Measurements from ENCODE around the gene CTU2.

The CTU2 gene

GRCh38 chr16:88764080-88764479, 57.8 kb downstream of the CTU2 start:
- Histone ChIP-seq H3K9me3 (ENCODE audit: control insufficient read depth, insufficient read depth, low read depth, low read length) (no peaks in the 10 kb centered on the region), H3K4me3 (ENCODE audit: low read depth, low read length) (no peak overlapping the region), H3K4me1 (ENCODE audit: control insufficient read depth, insufficient read depth, low read length) (peaks cover 18% of the 10 kb centered on the region), H3K36me3 (ENCODE audit: control insufficient read depth in 2 of 2, insufficient read depth in 1 of 2, low read length in 2 of 2) (no peaks in the 10 kb centered on the region), H3K27ac (ENCODE audit: extremely low read depth, low read depth, low read length) (no peak overlapping the region)
- no peak for TF ChIP-seq PRDM6 (tag by site-specific recombination; IDR thresholded peaks at IDR 0.05)
- TF ChIP-seq OVOL3 (tag by site-specific recombination; IDR thresholded peaks at IDR 0.05): no peak
- TF ChIP-seq KLF9 (tag by site-specific recombination; IDR thresholded peaks at IDR 0.05; ENCODE audit: low read depth): no peak
- TF ChIP-seq ZSCAN16 (tag by site-specific recombination; IDR thresholded peaks at IDR 0.05): no peak
- TF ChIP-seq ZNF221 (tag by site-specific recombination; IDR thresholded peaks at IDR 0.05; ENCODE audit: borderline replicate concordance): no peak
- TF ChIP-seq ZNF202 (tag by site-specific recombination; IDR thresholded peaks at IDR 0.05; ENCODE audit: borderline replicate concordance): no peak
- no peak for TF ChIP-seq GLI4 (tag by site-specific recombination; IDR thresholded peaks at IDR 0.05)
- no peak for TF ChIP-seq ZBTB1 (tag by site-specific recombination; IDR thresholded peaks at IDR 0.05)
- TF ChIP-seq, protein P1, sequence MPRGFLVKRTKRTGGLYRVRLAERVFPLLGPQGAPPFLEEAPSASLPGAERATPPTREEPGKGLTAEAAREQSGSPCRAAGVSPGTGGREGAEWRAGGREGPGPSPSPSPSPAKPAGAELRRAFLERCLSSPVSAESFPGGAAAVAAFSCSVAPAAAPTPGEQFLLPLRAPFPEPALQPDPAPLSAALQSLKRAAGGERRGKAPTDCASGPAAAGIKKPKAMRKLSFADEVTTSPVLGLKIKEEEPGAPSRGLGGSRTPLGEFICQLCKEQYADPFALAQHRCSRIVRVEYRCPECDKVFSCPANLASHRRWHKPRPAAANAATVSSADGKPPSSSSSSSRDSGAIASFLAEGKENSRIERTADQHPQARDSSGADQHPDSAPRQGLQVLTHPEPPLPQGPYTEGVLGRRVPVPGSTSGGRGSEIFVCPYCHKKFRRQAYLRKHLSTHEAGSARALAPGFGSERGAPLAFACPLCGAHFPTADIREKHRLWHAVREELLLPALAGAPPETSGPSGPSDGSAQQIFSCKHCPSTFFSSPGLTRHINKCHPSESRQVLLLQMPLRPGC (tag by site-specific recombination; IDR thresholded peaks at IDR 0.05): no peak
- no peak for TF ChIP-seq ZBTB20 (tag by site-specific recombination; IDR thresholded peaks at IDR 0.05)
- no peak for TF ChIP-seq ZNF792 (tag by site-specific recombination; IDR thresholded peaks at IDR 0.05)
- TF ChIP-seq ZNF549 (tag by site-specific recombination; IDR thresholded peaks at IDR 0.05): no peak
- no peak for TF ChIP-seq ATF2 (tag by site-specific recombination; IDR thresholded peaks at IDR 0.05; ENCODE audit: low read depth)
- TF ChIP-seq ZNF830 (tag by site-specific recombination; IDR thresholded peaks at IDR 0.05; ENCODE audit: low read depth): no peak
- TF ChIP-seq ZNF133 (tag by site-specific recombination; IDR thresholded peaks at IDR 0.05): no peak
- no peak for TF ChIP-seq GFI1B (tag by site-specific recombination; IDR thresholded peaks at IDR 0.05)
- TF ChIP-seq ZNF473 (tag by site-specific recombination; IDR thresholded peaks at IDR 0.05): no peak
- TF ChIP-seq ZNF548 (tag by site-specific recombination; IDR thresholded peaks at IDR 0.05): no peak
- POLR2A ChIA-PET: interaction anchor here (0.9 to 1.2 kb wide), 3 partner anchors 8 to 20 kb away, joined by 3 to 14 read pairs (median 5); no protein-coding TSS in a partner anchor
- CTCF ChIA-PET: interaction anchor here (0.6 to 3.2 kb wide), 5 partner anchors 10 to 27 kb away, joined by 4 to 25 read pairs (median 4); no protein-coding TSS in a partner anchor

- Histone ChIP-seq H3K36me3 (ENCODE audit: control insufficient read depth in 2 of 2, insufficient read depth in 1 of 2, low read length in 2 of 2) (no peaks in the 10 kb centered on the region), H3K9me3 (ENCODE audit: control insufficient read depth, insufficient read depth, low read depth, low read length) (no peaks in the 10 kb centered on the region), H3K4me3 (ENCODE audit: low read depth, low read length) (no peak overlapping the region), H3K4me1 (ENCODE audit: control insufficient read depth, insufficient read depth, low read length) (peaks cover 22% of the 10 kb centered on the region), H3K27ac (ENCODE audit: extremely low read depth, low read depth, low read length) (no peak overlapping the region)
- ChIA-PET POLR2A (no interaction called here), CTCF (interaction anchor here (3.2 kb wide), 1 partner anchor 28 kb away, joined by 25 read pairs; no protein-coding TSS in a partner anchor)
- TF ChIP-seq ZIC2 (tag by site-specific recombination; IDR thresholded peaks at IDR 0.05) (0 out of 2 replicates have a peak, but pooled peaks have one; percentile 20), ZNF184 (tag by site-specific recombination; IDR thresholded peaks at IDR 0.05) (no peak), ZNF24 (tag by site-specific recombination; IDR thresholded peaks at IDR 0.05) (no peak), OSR2 (tag by site-specific recombination; IDR thresholded peaks at IDR 0.05) (peak; percentile 51; the same call in 1 of the 2 replicates), WT1 (tag by site-specific recombination; IDR thresholded peaks at IDR 0.05) (peak; percentile 44; the same call in 1 of the 2 replicates)
These were observed 58.6 kb downstream of the CTU2 start for GRCh38 chr16:88764913-88765349.

Data from HEK293 (cell line).